Measurements from ENCODE around the gene ELOVL2. TPM values are rescaled to one million over a fixed set of nuclear protein-coding genes. Genes with fewer than 3 reads are reported as not detected.

The ELOVL2 gene
- total RNA-seq, 1 experiment from 2014 or later, result 0.41 TPM

DNA sequence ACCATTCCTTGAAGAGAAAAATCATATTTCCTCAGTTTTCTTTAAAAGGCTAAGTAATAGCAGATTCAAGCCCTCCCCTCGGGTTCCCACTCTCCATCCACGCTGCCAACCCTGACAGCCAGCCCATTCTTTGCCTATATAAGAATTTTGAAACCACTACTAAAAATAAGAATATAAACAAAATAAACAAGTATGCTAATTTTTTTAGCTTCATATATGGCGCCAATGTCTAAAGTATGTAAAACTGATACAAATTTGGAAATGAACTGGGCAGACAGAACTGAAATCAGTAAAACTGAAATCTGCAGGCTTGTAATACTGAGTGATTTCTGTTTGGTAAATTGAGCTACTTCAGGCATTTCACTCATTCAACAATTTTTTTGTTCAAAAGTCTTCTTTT is 19.0 kb downstream of the ELOVL2 start:
- Histone ChIP-seq H3K36me3 (ENCODE audit: low read depth) (no peaks in the 10 kb centered on the region), H3F3A (ENCODE audit: insufficient read depth, low read depth) (no peaks in the 10 kb centered on the region), H2AFZ (no peak overlapping the region), H3K4me1 (replicated peaks; ENCODE audit: insufficient read depth) (no peaks in the 10 kb centered on the region), H3K27me3 (ENCODE audit: insufficient read depth, low read depth) (no peaks in the 10 kb centered on the region), H3K4me2 (no peak overlapping the region), H3K9me2 (ENCODE audit: insufficient read depth) (no peaks in the 10 kb centered on the region), H3K4me3 (no peak overlapping the region), H3K9me3 (ENCODE audit: insufficient read depth, low read depth) (no peaks in the 10 kb centered on the region), H3K79me2 (ENCODE audit: low read depth) (no peaks in the 10 kb centered on the region), H3K27ac (no peak overlapping the region), H4K20me1 (ENCODE audit: insufficient read depth) (no peaks in the 10 kb centered on the region)
- no peak for DNase-seq
- TF ChIP-seq, protein P1, sequence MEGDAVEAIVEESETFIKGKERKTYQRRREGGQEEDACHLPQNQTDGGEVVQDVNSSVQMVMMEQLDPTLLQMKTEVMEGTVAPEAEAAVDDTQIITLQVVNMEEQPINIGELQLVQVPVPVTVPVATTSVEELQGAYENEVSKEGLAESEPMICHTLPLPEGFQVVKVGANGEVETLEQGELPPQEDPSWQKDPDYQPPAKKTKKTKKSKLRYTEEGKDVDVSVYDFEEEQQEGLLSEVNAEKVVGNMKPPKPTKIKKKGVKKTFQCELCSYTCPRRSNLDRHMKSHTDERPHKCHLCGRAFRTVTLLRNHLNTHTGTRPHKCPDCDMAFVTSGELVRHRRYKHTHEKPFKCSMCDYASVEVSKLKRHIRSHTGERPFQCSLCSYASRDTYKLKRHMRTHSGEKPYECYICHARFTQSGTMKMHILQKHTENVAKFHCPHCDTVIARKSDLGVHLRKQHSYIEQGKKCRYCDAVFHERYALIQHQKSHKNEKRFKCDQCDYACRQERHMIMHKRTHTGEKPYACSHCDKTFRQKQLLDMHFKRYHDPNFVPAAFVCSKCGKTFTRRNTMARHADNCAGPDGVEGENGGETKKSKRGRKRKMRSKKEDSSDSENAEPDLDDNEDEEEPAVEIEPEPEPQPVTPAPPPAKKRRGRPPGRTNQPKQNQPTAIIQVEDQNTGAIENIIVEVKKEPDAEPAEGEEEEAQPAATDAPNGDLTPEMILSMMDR (conservative IDR thresholded peaks at IDR 0.05), result no peak
- TF ChIP-seq EZH2 (IDR thresholded peaks at IDR 0.05; ENCODE audit: low read depth), result no peak
- ChIA-PET POLR2A (ENCODE audit: unreplicated experiment) (no interaction called here), CTCF (no interaction called here)
- intact Hi-C loops (cut with micrococcal nuclease; ENCODE audit: unreplicated experiment), result no loop called here
- no TSS peak for BruUV-seq (replicated peaks)

DNA sequence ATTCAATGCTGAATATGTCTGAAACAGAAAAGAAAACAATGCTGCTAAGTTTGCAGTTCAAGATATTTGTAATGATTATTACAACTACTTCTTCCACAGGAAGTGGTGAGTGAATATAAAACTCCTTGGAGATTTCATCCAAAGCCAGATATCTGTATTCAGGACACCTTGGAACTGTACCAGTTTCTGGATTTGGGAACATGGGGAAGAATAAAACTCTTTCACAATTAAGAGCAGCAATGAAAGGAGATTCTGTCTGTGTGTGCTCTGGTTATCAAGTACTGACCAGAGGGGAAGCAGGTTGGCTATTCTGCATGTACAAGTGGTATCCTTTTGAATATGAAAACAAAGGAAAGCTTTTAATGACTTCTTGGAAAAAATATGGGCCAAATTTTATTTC is 21.1 kb downstream of the ELOVL2 start:
- Histone ChIP-seq H4K20me1 (ENCODE audit: insufficient read depth) (no peaks in the 10 kb centered on the region), H2AFZ (no peak overlapping the region), H3K9me3 (ENCODE audit: insufficient read depth, low read depth) (no peaks in the 10 kb centered on the region), H3K4me3 (no peak overlapping the region), H3K9me2 (ENCODE audit: insufficient read depth) (no peaks in the 10 kb centered on the region), H3K27ac (no peak overlapping the region), H3K36me3 (ENCODE audit: low read depth) (no peaks in the 10 kb centered on the region), H3K4me2 (no peak overlapping the region), H3F3A (ENCODE audit: insufficient read depth, low read depth) (no peaks in the 10 kb centered on the region), H3K27me3 (ENCODE audit: insufficient read depth, low read depth) (no peaks in the 10 kb centered on the region), H3K79me2 (ENCODE audit: low read depth) (no peaks in the 10 kb centered on the region), H3K4me1 (replicated peaks; ENCODE audit: insufficient read depth) (no peaks in the 10 kb centered on the region)
- TF ChIP-seq EZH2 (IDR thresholded peaks at IDR 0.05; ENCODE audit: low read depth), result no peak
- TF ChIP-seq, protein P1 (conservative IDR thresholded peaks at IDR 0.05), result no peak
- ChIA-PET CTCF (no interaction called here), POLR2A (ENCODE audit: unreplicated experiment) (interaction anchor here (0.6 kb wide), 1 partner anchor 523 kb away, joined by 4 read pairs; no protein-coding TSS in a partner anchor)
- intact Hi-C loops (cut with micrococcal nuclease; ENCODE audit: unreplicated experiment), result no loop called here
- no TSS peak for BruUV-seq (replicated peaks)
- DNase-seq, result no peak

DNA sequence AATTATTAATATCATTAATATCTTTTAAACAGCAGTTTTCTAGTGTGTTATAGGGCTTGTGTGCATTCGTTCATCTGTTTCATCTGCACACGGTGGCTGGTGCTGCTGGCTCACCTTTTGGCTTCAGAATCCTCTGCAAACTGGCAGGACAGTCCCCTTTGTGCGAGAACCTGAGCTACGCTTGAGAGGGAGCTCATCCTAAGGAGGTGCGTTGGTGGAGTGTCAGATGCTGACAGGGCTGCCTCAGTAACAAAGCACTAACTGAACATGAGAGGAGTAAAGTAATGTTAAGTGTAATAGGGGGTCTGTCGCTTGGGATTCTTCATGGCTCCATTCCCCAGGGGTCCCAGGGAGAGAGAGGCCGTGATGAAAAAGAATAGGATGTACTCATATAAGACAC is 22.4 kb downstream of the ELOVL2 start:
- no peak overlapping the region for H3K4me2 ChIP-seq
- H3K79me2 ChIP-seq (ENCODE audit: low read depth), result no peaks in the 10 kb centered on the region
- intact Hi-C loops (cut with micrococcal nuclease; ENCODE audit: unreplicated experiment), result no loop called here
- no peak overlapping the region for H3K27ac ChIP-seq
- BruUV-seq (replicated peaks), result no TSS peak
- CTCF ChIA-PET, result no interaction called here
- no peaks in the 10 kb centered on the region for H3K36me3 ChIP-seq (ENCODE audit: low read depth)
- H3K9me3 ChIP-seq (ENCODE audit: insufficient read depth, low read depth), result no peaks in the 10 kb centered on the region
- H3K9me2 ChIP-seq (ENCODE audit: insufficient read depth), result no peaks in the 10 kb centered on the region
- no peaks in the 10 kb centered on the region for H4K20me1 ChIP-seq (ENCODE audit: insufficient read depth)
- TF ChIP-seq EZH2 (IDR thresholded peaks at IDR 0.05; ENCODE audit: low read depth), result no peak
- TF ChIP-seq, protein P1 (conservative IDR thresholded peaks at IDR 0.05), result no peak
- H3K27me3 ChIP-seq (ENCODE audit: insufficient read depth, low read depth), result no peaks in the 10 kb centered on the region
- H3K4me1 ChIP-seq (replicated peaks; ENCODE audit: insufficient read depth), result no peaks in the 10 kb centered on the region
- POLR2A ChIA-PET (ENCODE audit: unreplicated experiment), result no interaction called here
- no peaks in the 10 kb centered on the region for H3F3A ChIP-seq (ENCODE audit: insufficient read depth, low read depth)
- DNase-seq, result no peak
- H3K4me3 ChIP-seq, result no peak overlapping the region
- no peak overlapping the region for H2AFZ ChIP-seq
